ENCODE results near the gene MPPED1.

GRCh38 chr22:43508489-43508888, 96.7 kb downstream of the MPPED1 start:
- TF ChIP-seq CTCF (conservative IDR thresholded peaks at IDR 0.05 in 1 of 2, IDR thresholded peaks at IDR 0.05 in 1 of 2; ENCODE audit: low read depth in 1 of 2, low read length in 2 of 2) (no peak), EZH2 (IDR thresholded peaks at IDR 0.05; ENCODE audit: low read length, missing control alignments) (no peak)
